Measurements from ENCODE around the gene ABHD11. TPM values are rescaled to one million over a fixed set of nuclear protein-coding genes. Genes with fewer than 3 reads are reported as not detected.
A peak's percentile ranks its signal among the peaks of the same experiment; 100 is the strongest.

ABHD11 gene
- polyA plus RNA-seq, 3 donors from 2014 or later: 12.7 to 19.4 (median 16.5) TPM

- no peak overlapping the region for H3K4me3 Mint-ChIP-seq
- peaks cover 2 to 12% (median 10%) of the 10 kb centered on the region in 3 donors for H3K27me3 Mint-ChIP-seq (ENCODE audit: low read depth in 3 of 3)
- H3K36me3 Mint-ChIP-seq: no peaks in the 10 kb centered on the region
- no peaks in the 10 kb centered on the region for H3K9me3 Mint-ChIP-seq
- DNase-seq: no peak
- H3K27ac Mint-ChIP-seq: no peak overlapping the region
- H3K4me1 Mint-ChIP-seq: no peaks in the 10 kb centered on the region
Observed at GRCh38 chr7:73766556-73767229, 28.1 kb upstream of the ABHD11 start.

- no peak for DNase-seq
- peaks cover 0 to 5% (median 5%) of the 10 kb centered on the region in 3 donors for H3K27me3 Mint-ChIP-seq (ENCODE audit: low read depth in 3 of 3)
- H3K4me1 Mint-ChIP-seq: no peaks in the 10 kb centered on the region
- no peak overlapping the region for H3K4me3 Mint-ChIP-seq
- no peaks in the 10 kb centered on the region for H3K36me3 Mint-ChIP-seq
- H3K27ac Mint-ChIP-seq: no peak overlapping the region
- peaks cover 0 to under 1% (median 0%) of the 10 kb centered on the region in 6 donors for H3K9me3 Mint-ChIP-seq
Observed at GRCh38 chr7:73762659-73762999, 24.0 kb upstream of the ABHD11 start.

- Mint-ChIP-seq H3K27ac (no peak overlapping the region), H3K4me3 (no peak overlapping the region), H3K9me3 (peaks cover 0 to 2% (median 0%) of the 10 kb centered on the region in 6 donors), H3K4me1 (no peaks in the 10 kb centered on the region), H3K36me3 (no peaks in the 10 kb centered on the region), H3K27me3 (ENCODE audit: low read depth in 3 of 3) (peaks cover 0 to 2% (median 0%) of the 10 kb centered on the region in 3 donors)
- no peak for DNase-seq
Observed at GRCh38 chr7:73761854-73762658, 23.5 kb upstream of the ABHD11 start.

- H3K4me1 Mint-ChIP-seq: no peaks in the 10 kb centered on the region
- no peak overlapping the region for H3K4me3 Mint-ChIP-seq
- H3K9me3 Mint-ChIP-seq: peaks cover 0 to 2% (median 0%) of the 10 kb centered on the region in 6 donors
- peaks cover 0 to 2% (median under 1%) of the 10 kb centered on the region in 3 donors for H3K27me3 Mint-ChIP-seq (ENCODE audit: low read depth in 3 of 3)
- H3K36me3 Mint-ChIP-seq: peaks cover 0 to 3% (median 0%) of the 10 kb centered on the region in 3 donors
- H3K27ac Mint-ChIP-seq: no peak overlapping the region
- DNase-seq: no peak
Observed at GRCh38 chr7:73758581-73759138, 20.1 kb upstream of the ABHD11 start.

GRCh38 chr7:73749931-73750776, 11.6 kb upstream of the ABHD11 start:
- H3K27me3 Mint-ChIP-seq (ENCODE audit: low read depth in 3 of 3): peaks cover 0 to 2% (median 2%) of the 10 kb centered on the region in 3 donors
- H3K36me3 Mint-ChIP-seq: peaks cover 0 to 3% (median 0%) of the 10 kb centered on the region in 3 donors
- no peak for DNase-seq
- H3K27ac Mint-ChIP-seq: no peak overlapping the region
- no peaks in the 10 kb centered on the region for H3K9me3 Mint-ChIP-seq
- no peak overlapping the region for H3K4me3 Mint-ChIP-seq
- H3K4me1 Mint-ChIP-seq: no peaks in the 10 kb centered on the region

- H3K4me3 Mint-ChIP-seq: no peak overlapping the region
- peaks cover 0 to 1% (median 0%) of the 10 kb centered on the region in 3 donors for H3K27me3 Mint-ChIP-seq (ENCODE audit: low read depth in 3 of 3)
- H3K36me3 Mint-ChIP-seq: no peaks in the 10 kb centered on the region
- H3K9me3 Mint-ChIP-seq: no peaks in the 10 kb centered on the region
- no peak for DNase-seq
- H3K4me1 Mint-ChIP-seq: no peaks in the 10 kb centered on the region
- no peak overlapping the region for H3K27ac Mint-ChIP-seq
Observed at GRCh38 chr7:73746378-73746777, 7.8 kb upstream of the ABHD11 start.

GRCh38 chr7:73742753-73743641, 4.4 kb upstream of the ABHD11 start:
- no peaks in the 10 kb centered on the region for H3K36me3 Mint-ChIP-seq
- H3K27me3 Mint-ChIP-seq (ENCODE audit: low read depth in 3 of 3): peaks cover 0 to 2% (median 1%) of the 10 kb centered on the region in 3 donors
- peaks cover 0 to 3% of the 10 kb centered on the region in 2 donors for H3K4me1 Mint-ChIP-seq
- H3K4me3 Mint-ChIP-seq: no peak overlapping the region
- no peak overlapping the region for H3K27ac Mint-ChIP-seq
- no peaks in the 10 kb centered on the region for H3K9me3 Mint-ChIP-seq
- no peak for DNase-seq

GRCh38 chr7:73742338-73742752, 3.7 kb upstream of the ABHD11 start:
- peaks cover 0 to 2% (median 1%) of the 10 kb centered on the region in 3 donors for H3K27me3 Mint-ChIP-seq (ENCODE audit: low read depth in 3 of 3)
- no peak overlapping the region for H3K27ac Mint-ChIP-seq
- no peak for DNase-seq
- H3K4me3 Mint-ChIP-seq: no peak overlapping the region
- no peaks in the 10 kb centered on the region for H3K36me3 Mint-ChIP-seq
- H3K9me3 Mint-ChIP-seq: no peaks in the 10 kb centered on the region
- peaks cover 0 to 8% of the 10 kb centered on the region in 2 donors for H3K4me1 Mint-ChIP-seq

- Mint-ChIP-seq H3K36me3 (no peaks in the 10 kb centered on the region), H3K4me3 (no peak overlapping the region), H3K27ac (no peak overlapping the region), H3K4me1 (peaks cover 0 to 8% of the 10 kb centered on the region in 2 donors), H3K9me3 (no peaks in the 10 kb centered on the region), H3K27me3 (ENCODE audit: low read depth in 3 of 3) (peaks cover 0 to 2% (median 1%) of the 10 kb centered on the region in 3 donors)
- no peak for DNase-seq
Observed at GRCh38 chr7:73741600-73741999, 3.0 kb upstream of the ABHD11 start.

- Mint-ChIP-seq H3K4me1 (peaks cover 0 to 8% of the 10 kb centered on the region in 2 donors), H3K27me3 (ENCODE audit: low read depth in 3 of 3) (peaks cover 0 to 2% (median 1%) of the 10 kb centered on the region in 3 donors), H3K9me3 (no peaks in the 10 kb centered on the region), H3K27ac (peak overlapping the region in 2 of 6 donors; percentile 53 to 77), H3K4me3 (peak overlapping the region; percentile 39 to 90 (median 63)), H3K36me3 (no peaks in the 10 kb centered on the region)
- DNase-seq: no peak
Observed at GRCh38 chr7:73740771-73741170, 2.2 kb upstream of the ABHD11 start.

GRCh38 chr7:73740212-73740611, 1.6 kb upstream of the ABHD11 start:
- H3K27me3 Mint-ChIP-seq (ENCODE audit: low read depth in 3 of 3): peaks cover 0 to 2% (median 2%) of the 10 kb centered on the region in 3 donors
- H3K27ac Mint-ChIP-seq: peak overlapping the region in 3 of 6 donors; percentile 29 to 77 (median 53)
- no peak for DNase-seq
- H3K4me1 Mint-ChIP-seq: peaks cover 0 to 8% of the 10 kb centered on the region in 2 donors
- H3K9me3 Mint-ChIP-seq: no peaks in the 10 kb centered on the region
- H3K36me3 Mint-ChIP-seq: no peaks in the 10 kb centered on the region
- peak overlapping the region; percentile 39 to 90 (median 63) for H3K4me3 Mint-ChIP-seq

- H3K36me3 Mint-ChIP-seq: no peaks in the 10 kb centered on the region
- H3K9me3 Mint-ChIP-seq: no peaks in the 10 kb centered on the region
- no peak for DNase-seq
- H3K4me3 Mint-ChIP-seq: peak overlapping the region; percentile 87 to 92 (median 90)
- peaks cover 0 to 3% (median 2%) of the 10 kb centered on the region in 3 donors for H3K27me3 Mint-ChIP-seq (ENCODE audit: low read depth in 3 of 3)
- H3K4me1 Mint-ChIP-seq: peaks cover 8 to 16% of the 10 kb centered on the region in 2 donors
- H3K27ac Mint-ChIP-seq: peak overlapping the region; percentile 80 to 89 (median 88)
Observed at GRCh38 chr7:73739387-73739767, 775 bp upstream of the ABHD11 start.
